H7 (cell line): ENCODE measurements around the gene NET1. TPM values are rescaled to one million over a fixed set of nuclear protein-coding genes. Genes with fewer than 3 reads are reported as not detected.

Source experiments
- DNase-seq: peaks from one replicate; pipeline ENCODE4 v3.0.0; 2012
- H3K27me3 ChIP-seq: 2 replicates; pipeline ENCODE4 v1.6.0; 2011; ENCODE audit warnings: mild to moderate bottlenecking, low read length; ENCODE audit not compliant: control insufficient read depth, insufficient read depth
- H3K36me3 ChIP-seq: replicated peaks from 2 replicates; pipeline ENCODE4 v1.5.1; 2011; ENCODE audit warnings: low read length; ENCODE audit not compliant: control insufficient read depth, insufficient read depth
- H3K4me3 ChIP-seq: 2 replicates; pipeline ENCODE4 v1.5.1; 2011; ENCODE audit warnings: low read depth, mild to moderate bottlenecking, control low read depth, low read length, moderate library complexity; ENCODE audit not compliant: insufficient read depth
- total RNA-seq: library from RNA; depleted of rRNA; stranded (reverse); fragments of >200 nt; shearing (Covaris generic); gene quantifications from 2 replicates; pipeline ENCODE4 v1.2.3, GENCODE V29; 2014

NET1 gene
- total RNA-seq, 1 experiment from 2014 or later, result 44.0 TPM

DNA sequence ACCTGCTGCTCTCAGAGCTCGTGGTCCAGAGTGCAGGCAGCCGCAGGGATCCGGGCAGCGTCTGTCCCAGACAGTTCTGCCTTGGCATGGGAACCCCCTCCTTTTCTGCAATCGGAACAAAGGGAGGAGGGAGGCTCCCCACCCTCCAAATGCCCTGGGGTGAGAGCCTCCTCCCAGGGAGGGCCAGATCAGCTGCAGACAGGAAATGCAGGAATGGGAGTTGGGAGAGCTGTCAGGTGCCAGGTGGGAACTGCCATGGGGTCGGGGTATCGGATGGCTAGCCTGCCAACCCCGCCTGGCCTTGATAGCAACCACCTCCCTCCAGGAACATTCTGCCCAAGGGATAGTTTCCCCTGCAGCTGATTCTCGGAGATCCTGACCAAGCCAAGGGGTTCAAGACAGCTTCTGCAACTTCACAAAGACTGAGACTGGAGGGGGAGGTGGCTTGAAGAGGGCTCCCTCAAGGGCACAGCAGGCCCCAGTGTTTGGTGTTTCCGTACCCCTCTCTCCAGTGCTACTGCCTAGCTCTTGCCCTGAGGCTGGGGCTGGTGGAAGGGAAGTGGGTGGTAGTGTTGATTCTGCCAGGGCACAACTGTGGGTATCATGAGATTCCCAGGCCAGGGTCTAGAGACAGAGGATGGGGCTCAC is 87.3 kb downstream of the NET1 start, which contains the start of gene CALML5:
Gene CALML5, minus strand, starts transcription at position 78 of the 648 bp plus-strand sequence. CDS start 132 bp downstream, outside the sequence.
- DNase-seq, result no peak
- Histone ChIP-seq H3K4me3 (no peak within 1 kb of the TSS), H3K27me3 (no peaks in the 10 kb centered on the region), H3K36me3 (no peaks in the 10 kb centered on the region)

DNA sequence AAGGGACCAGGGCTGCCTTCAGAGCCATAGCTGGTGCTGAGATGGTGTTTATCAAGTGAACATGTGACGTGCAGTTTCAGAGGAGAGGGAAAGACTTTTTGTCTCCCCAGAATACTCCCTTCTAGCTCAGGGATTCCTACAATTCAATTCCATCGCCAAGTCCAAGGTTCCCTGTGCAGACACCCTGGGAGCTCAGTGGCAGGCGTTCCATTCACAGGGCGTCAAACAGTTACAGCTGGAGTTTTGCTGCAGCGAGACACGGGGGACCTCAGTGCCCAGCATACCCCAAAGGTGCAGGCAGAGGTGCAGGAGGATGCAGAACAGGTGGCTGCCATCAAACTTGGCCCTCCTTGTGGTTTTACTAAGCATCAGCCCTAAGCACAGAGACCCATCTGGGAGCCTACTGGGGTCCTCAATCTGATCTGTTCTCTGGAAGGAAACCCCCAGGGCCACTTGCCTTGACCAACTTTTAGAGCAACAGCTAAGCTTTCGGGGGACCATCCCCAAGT is 87.9 kb downstream of the NET1 start:
- DNase-seq, result no peak
- no peaks in the 10 kb centered on the region for H3K36me3 ChIP-seq
- H3K27me3 ChIP-seq, result no peaks in the 10 kb centered on the region
- no peak overlapping the region for H3K4me3 ChIP-seq

DNA sequence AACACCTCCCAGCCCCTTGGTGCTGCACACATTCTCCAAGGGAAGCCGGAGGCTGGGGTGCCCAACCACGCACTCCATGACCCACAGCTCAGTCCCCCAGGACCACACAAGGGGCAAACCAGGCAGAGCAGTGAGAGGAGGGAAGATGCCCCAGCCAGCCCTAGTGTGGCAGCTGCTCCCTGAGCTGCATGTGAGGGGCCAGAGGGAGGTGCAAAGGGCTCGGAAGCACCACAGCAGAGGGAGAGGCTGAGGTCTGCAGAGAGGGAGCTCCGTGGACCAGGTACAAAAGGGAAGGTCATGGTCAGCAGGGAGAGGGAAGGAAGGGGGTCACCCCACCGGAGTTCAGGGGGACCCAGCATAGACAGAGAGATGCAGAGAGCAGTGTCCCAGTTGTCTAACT is 88.6 kb downstream of the NET1 start:
- Histone ChIP-seq H3K36me3 (no peaks in the 10 kb centered on the region), H3K4me3 (no peak overlapping the region), H3K27me3 (no peaks in the 10 kb centered on the region)
- no peak for DNase-seq

DNA sequence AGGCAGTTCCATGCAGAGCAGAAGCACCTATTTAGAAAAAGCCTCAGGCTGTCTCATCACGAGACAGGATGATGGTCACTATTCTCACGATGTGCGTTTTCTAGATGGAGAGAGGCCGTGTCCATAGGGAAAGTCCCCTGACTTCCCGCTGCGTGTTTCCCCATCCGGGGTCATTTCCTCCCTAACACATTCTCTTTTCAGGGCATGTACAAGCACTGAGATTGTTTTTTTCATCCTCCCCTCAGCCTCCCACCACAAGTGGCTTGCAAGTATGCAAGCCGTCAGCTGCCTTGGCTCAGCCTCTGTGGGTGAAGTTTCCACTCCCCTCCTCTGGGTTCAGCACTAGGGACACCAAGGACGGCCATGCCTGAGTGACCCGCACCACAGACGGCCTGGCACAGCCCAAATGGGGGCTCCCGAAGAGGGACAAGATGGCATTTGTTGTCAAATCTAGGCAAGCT is 89.7 kb downstream of the NET1 start:
- DNase-seq, result no peak
- no peak overlapping the region for H3K4me3 ChIP-seq
- no peaks in the 10 kb centered on the region for H3K27me3 ChIP-seq
- no peaks in the 10 kb centered on the region for H3K36me3 ChIP-seq

DNA sequence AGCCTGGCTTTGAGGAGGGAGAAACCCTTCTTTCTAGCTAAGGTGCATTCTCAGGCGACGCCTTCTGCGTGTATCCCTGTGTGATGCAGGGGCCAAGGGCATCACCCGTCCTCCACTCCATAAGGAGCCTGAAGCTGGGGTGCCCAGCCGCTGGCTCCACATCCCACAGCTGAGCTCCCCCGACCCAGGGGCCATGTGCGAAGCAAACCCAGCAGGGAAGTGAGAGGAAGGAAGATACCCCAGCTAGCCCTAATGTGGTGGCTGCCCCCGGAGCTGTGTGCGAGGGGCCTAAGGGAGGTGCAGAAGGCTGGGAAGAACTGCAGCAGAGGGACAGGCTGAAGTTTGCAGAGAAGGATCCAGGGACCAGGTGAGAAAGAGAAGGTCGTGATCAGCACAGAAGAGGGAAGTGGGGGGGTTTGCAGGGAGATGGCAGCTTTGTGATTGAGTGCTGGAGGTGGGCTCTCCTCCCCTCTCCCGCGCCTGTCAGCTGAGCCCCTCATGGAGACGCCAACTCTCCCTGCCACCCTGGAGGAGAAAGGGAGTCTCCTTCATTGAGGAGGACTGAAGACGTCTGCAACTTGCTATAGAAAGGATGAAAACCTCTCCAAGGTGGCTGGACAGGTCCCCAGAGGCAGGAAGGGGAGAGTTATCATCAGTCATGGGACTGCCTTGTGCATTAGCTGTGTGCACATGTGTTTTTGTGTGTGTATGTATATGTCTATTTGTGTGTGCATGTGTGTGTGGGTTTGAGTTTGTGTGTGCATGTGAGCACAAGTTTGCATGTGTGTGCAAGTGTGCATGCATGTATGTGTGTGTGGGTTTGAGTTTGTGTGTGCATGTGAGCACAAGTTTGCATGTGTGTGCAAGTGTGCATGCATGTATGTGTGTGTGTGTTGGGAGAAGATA is 90.5 kb downstream of the NET1 start:
- no peak for DNase-seq
- Histone ChIP-seq H3K4me3 (no peak overlapping the region), H3K36me3 (no peaks in the 10 kb centered on the region), H3K27me3 (no peaks in the 10 kb centered on the region)

DNA sequence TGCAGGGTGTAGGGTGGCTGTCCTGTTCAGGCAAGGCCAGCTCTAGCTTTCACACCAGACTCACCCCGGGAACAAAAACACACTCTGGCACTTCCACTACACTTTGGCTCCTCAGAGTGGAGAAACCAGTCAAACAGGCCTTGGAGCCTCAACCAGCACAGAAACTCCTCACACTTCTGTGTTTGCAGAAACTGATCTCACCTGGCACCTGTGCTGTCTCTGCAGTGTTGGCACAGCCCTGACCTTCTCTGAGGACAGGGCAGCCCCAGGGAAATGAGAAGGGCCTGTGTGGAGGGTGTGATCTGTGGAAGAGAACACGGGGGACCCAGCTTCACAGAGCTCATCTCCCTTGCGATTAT is 91.1 kb downstream of the NET1 start:
- Histone ChIP-seq H3K36me3 (no peaks in the 10 kb centered on the region), H3K4me3 (no peak overlapping the region), H3K27me3 (no peaks in the 10 kb centered on the region)
- no peak for DNase-seq

DNA sequence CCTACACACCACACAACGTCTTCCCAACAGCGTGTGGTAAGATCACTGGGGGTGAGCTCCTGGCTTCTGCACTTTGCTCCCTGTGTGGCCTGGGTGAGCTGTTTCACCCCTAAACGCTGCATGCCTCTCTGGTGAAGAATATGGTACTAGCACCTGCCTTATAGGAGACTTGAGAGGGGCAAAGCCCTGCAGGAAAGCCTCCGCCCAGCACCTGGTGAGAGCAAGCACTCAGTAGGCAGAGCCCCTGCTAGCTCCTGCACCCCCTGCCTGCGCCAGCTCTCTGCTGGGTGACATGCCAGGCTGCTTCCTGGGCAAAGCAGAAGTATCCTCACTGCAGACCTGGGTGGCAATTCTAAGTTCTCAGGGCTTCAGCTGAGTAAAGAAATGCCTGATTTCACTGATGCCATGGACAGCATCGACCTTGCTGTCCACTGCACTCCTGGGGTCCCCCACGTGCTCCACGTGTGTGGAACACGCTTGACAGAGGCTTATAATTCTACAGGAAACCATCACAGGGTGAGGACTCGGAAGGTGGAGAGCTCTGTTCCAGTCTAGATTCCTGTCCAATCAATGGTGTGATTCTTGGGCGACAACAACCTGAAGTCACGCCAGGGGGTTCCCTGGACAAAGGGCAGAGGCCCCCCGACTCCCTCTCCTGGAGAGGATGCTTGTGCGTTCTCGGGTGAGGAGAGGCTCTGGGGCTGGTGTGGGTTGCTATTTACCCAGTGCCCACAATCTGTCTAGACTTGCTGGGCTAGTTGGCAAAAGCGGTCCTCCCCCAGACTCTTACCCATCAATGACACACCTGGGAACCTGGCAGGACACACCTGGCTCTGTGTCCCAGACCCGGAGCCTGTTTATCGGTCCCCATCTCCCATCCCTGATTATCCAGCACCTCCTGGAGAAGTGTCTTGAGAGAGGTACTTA is 92.1 kb downstream of the NET1 start:
- Histone ChIP-seq H3K27me3 (no peaks in the 10 kb centered on the region), H3K36me3 (no peaks in the 10 kb centered on the region), H3K4me3 (no peak overlapping the region)
- DNase-seq, result no peak

DNA sequence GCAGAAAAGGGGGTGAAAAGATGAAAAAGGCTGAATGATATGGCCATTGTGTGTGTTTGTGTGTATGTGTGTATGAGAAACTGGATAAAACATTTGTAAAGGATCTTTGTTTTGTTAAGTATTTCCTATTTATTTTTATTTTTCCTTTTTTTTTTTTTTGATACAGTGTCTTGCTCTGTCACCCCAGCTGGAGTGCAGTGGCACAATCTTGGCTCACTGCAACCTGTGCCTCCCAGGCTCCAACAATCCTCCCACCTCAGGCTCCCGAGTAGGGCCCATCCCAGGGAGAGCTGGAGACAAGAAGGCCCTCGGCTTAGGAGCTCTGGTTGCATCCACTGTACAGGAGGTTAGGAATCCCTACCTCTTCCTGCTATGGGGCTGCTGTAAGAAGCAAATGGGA is 93.9 kb downstream of the NET1 start:
- Histone ChIP-seq H3K27me3 (no peaks in the 10 kb centered on the region), H3K4me3 (no peak overlapping the region), H3K36me3 (no peaks in the 10 kb centered on the region)
- DNase-seq, result no peak

DNA sequence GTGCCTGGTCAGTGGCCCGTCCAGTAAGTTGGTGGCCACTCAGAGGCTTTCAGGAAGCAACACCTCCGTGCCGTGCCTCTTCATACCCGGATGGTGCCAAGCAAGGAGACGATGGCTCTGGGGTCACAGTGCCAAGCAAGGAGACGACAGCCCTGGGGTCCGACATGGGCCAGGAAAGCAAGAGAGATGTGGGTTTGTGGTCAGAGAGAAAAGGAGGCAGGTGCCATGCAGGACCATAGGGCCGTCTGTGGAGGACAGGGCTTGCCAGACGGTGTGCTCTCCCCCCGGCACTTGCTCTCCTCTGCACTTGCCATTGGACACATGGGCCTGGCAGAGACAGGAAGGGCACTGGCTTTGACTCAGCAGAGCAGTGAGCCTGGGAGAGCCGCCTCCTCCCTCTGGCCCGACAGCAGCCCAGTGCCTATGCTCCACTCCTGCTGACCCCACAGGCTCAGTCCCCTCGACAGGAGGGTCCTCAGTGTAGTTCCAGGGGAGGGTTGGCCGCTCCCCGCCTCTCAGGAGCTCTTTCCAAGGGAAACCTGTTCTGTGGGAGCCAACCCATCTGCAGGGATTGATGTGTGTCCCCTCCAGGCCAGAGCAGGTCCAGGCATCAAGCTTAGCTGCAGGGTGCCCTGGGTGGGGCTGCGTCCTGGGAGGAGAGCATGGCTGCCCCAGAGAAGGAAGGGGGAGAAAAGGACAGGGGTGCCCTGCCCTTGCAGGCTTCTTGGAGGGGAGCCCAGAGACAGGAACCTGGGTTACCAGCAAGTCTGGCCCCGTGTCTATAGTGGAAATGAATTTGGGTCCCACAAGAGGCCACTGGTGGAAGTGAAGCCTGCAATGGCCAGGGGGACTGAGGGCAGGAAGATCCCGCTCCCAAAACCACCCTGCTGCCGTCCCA is 94.6 kb downstream of the NET1 start:
- Histone ChIP-seq H3K4me3 (no peak overlapping the region), H3K27me3 (no peaks in the 10 kb centered on the region), H3K36me3 (no peaks in the 10 kb centered on the region)
- DNase-seq, result no peak

DNA sequence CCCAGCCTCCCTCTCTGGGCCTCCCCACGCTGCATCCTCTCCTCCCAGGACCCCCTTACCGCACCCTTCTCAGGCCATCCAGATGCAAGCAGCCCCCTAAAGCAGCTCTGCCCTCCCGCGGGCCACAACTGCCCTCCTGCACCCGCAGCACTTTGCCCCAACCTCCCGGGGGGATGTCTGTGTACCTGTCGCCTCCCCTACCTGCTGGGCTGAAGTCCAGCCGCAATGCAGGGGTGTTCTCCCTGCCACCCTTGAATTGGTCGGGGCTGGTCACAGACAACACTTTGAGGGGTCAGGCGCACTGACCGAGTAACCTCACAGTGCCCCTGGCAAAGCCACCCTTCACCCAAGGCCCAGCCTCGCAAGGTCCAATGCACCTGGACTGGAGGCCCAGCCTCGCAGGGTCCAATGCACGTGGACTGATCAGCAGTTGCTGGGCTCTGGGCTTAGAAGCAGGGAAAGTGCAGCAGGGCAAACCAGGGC is 95.3 kb downstream of the NET1 start:
- H3K36me3 ChIP-seq, result no peaks in the 10 kb centered on the region
- no peak for DNase-seq
- no peaks in the 10 kb centered on the region for H3K27me3 ChIP-seq

DNA sequence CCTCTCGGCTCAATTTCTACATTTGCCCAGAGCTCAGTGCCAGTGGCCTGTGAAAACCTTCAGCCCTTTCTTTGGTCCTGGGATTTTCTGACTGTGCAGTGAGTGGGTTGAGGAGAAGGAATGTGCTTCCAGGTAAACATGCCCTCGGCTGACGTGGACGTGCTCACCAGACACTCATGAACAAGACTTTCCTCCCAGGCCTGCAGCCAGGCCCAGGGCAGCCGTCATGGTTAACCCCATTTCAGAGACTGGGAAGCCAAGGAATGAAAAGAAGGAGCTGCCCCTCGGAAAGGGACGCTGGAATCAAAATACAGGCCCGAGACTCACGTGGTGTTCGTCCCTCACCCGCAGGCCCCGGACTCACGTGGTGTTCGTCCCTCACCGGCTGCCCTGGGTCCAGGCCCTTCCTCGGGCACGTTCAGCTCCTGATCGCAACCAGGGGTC is 95.8 kb downstream of the NET1 start:
- H3K27me3 ChIP-seq, result no peaks in the 10 kb centered on the region
- DNase-seq, result no peak
- H3K36me3 ChIP-seq, result no peaks in the 10 kb centered on the region
- H3K4me3 ChIP-seq, result no peak overlapping the region

More for the DNA sequence above, 95.3 kb downstream of the NET1 start:
- no peak overlapping the region for H3K4me3 ChIP-seq
